H54 (cell line): ENCODE measurements around the gene TACSTD2.

Source experiments
- DNase-seq: peaks from one replicate; pipeline ENCODE4 v3.0.0; 2011; ENCODE audit warnings: low spot score, mixed read lengths; ENCODE audit not compliant: insufficient read length
- FAIRE-seq: peaks from 3 replicates; lab custom pipeline; 2011; peaks lifted over from hg19 to GRCh38; lab: Jason Lieb, UNC
- POLR2A ChIP-seq: IDR thresholded peaks from 2 replicates; pipeline ENCODE4 v1.6.1; 2011; ENCODE audit warnings: low read depth, mild to moderate bottlenecking, low read length

Gene TACSTD2

GRCh38 chr1:58581641-58582040, 4.6 kb upstream of the TACSTD2 start:
- FAIRE-seq (no peak), DNase-seq (no peak)
- no peak for TF ChIP-seq POLR2A

DNA sequence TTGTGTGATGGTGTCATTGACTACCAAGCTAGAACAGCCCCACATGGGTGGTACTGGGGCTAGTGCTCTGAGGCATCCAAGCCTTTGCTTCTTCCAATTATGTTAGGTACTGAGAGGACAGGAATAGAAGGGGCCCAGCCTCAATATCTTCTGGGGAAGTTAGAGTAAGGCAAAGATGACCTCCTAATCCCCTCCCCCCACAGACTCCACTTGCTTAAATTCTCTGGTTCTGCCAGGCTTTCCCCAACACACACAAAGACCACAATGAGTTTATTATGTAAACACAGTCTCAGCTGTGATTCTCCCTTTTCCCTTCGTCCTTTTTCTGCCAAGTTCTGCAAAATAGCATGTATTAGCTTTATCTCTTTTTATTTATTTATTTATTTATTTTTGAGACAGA, 3.1 kb upstream of the TACSTD2 start:
- TF ChIP-seq POLR2A = no peak
- FAIRE-seq (no peak), DNase-seq (no peak)

- TF ChIP-seq POLR2A = no peak
- no peak for DNase-seq
- no peak for FAIRE-seq
Measured at GRCh38 chr1:58577654-58578030, 590 bp upstream of the TACSTD2 start.

DNA sequence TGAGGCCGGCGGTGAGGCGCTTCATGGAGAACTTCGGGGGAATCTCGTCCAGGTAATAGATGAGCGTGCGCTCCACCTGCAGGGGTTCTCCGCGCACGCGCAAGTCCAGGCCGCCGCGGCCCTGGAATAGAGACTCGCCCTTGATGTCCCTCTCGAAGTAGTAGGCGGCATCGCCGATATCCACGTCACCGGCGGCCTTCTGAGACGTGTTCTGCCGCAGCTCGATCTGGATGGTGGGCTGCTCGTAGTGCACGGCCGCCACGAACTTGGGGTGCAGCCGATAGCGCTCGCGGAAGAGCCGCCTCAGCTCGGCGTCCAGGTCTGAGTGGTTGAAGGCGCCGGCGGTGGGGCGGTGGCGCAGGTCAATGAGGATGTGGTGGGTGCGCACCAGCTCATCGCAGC, 726 bp downstream of the TACSTD2 start:
- DNase-seq (no peak), FAIRE-seq (no peak)
- no peak for TF ChIP-seq POLR2A

- no peak for TF ChIP-seq POLR2A
- no peak for DNase-seq
- no peak for FAIRE-seq
Measured at GRCh38 chr1:58575551-58576324, 1.3 kb downstream of the TACSTD2 start.

DNA sequence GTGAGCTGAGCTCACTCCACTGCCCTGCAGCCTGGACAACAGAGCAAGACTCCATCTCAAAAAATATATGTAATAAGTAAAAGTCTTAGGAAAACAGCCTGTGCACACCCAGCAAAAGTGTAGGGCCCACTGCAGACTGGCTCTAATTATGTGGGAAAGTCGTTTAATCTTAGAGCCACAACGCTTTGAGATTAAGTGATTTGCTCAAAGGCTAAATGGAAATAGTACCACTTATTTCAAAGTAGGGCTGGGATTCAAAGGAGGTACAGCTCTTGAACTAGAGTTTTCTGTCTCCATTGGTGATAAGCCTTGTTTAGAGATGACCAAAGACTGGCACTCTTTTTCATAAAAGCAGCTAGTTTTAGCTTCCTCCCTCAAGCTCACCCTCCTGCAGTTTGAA, 2.2 kb downstream of the TACSTD2 start:
- FAIRE-seq (no peak), DNase-seq (no peak)
- TF ChIP-seq POLR2A = no peak

DNA sequence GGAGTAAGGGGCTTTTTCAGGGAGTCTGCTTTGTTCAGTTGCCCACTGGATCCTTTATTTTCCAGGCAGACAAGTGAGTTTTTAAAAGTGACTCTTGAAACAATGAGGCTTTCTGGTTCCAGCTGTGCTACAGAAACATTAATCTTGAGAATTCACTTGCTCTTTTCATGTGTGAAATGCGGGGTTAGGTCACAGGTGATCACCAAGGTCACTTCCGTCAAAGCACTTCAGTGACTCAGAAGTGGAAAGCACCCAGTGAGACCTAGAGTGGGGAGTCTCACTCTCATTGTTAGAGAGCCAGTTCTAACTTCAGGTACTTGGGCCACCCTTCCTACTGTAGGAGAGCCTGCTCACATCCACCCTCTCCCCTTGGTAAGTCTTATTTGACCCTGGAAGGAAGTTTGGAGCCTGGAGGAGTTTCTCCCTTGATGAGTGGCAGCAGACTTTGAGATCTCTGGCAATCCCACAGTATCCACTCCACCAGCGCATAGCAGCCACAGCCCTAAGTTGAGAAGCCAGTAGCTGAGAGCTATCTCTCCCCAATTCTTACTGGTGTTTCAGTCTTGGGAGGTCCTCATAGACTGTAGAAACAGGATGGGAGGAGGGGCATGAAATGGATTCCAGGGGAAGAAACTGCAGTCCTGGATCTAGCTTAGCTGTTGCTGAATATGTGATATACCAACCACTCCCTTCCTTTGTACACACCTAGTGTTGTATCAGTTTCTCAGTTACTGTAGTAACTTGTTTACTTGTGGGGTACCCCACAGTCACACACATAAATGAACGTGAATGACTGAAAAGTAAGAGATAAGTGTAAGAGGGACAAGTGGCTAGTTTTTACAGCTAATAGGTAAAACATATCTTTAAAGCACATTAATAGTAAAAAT, 3.1 kb downstream of the TACSTD2 start:
- no peak for TF ChIP-seq POLR2A
- FAIRE-seq (peak; percentile 75), DNase-seq (no peak)

- DNase-seq (no peak), FAIRE-seq (no peak)
- TF ChIP-seq POLR2A = no peak
Measured at GRCh38 chr1:58573138-58573537, 3.9 kb downstream of the TACSTD2 start.

- no peak for TF ChIP-seq POLR2A
Measured at GRCh38 chr1:58572690-58573089, 4.4 kb downstream of the TACSTD2 start.

GRCh38 chr1:58571616-58572015, 5.4 kb downstream of the TACSTD2 start:
- FAIRE-seq = no peak
- TF ChIP-seq POLR2A = no peak
- no peak for DNase-seq

More at GRCh38 chr1:58572690-58573089, 4.4 kb downstream of the TACSTD2 start:
- DNase-seq (no peak), FAIRE-seq (no peak)

GRCh38 chr1:58570817-58571216, 6.2 kb downstream of the TACSTD2 start:
- DNase-seq = no peak
- no peak for FAIRE-seq
- TF ChIP-seq POLR2A = no peak

GRCh38 chr1:58570094-58570493, 7.0 kb downstream of the TACSTD2 start:
- no peak for TF ChIP-seq POLR2A
- DNase-seq = no peak
- no peak for FAIRE-seq

DNA sequence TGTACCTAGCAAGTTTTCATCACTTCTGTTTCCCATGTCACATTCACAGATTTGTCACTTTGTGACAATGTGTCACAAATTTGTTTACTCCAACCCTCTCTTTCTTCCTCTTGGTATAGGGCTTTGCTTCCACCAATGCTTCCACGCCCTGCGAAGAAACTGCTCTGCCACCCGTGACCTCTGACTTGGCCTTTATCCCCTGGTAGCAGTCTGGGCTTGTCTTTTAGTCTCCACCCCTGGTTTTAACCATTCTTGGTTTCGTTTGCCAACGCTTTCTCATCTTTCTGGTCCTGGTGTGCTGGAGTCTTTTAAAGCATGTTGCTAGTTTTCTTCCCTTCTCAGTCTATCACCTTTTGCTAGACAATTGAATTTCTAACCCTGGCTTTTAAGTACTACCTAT, 8.1 kb downstream of the TACSTD2 start:
- DNase-seq (no peak), FAIRE-seq (no peak)
- no peak for TF ChIP-seq POLR2A

DNA sequence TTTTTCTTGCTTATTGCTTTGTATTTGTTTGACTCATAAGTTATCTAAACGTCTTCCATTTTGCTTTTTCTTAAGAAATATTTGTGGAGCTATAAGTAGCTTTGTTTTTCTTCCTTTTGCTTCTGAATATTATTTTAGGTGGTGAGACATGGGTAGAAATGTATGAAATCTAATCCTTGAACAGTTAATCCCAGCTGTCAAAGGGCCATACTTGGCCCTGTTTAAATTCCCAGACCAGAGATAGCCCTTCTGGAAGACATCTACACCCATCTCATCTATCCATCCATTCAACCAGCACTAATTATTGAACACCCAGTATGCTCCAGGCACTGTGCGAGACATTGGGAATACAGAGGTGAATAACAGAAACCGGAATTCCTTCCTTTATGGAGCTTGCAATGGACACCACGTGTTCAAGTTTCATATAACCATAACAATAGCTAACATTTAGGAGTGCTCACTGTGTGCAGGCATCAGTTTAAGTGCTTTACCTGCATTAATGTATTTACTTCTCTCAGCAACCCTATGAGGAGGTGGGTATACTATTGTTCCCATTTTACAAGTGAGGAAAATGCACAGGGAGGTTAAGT, 8.7 kb downstream of the TACSTD2 start:
- DNase-seq = no peak
- TF ChIP-seq POLR2A = no peak
- FAIRE-seq = no peak
